Measurements from ENCODE around the gene PARP9.

DNA sequence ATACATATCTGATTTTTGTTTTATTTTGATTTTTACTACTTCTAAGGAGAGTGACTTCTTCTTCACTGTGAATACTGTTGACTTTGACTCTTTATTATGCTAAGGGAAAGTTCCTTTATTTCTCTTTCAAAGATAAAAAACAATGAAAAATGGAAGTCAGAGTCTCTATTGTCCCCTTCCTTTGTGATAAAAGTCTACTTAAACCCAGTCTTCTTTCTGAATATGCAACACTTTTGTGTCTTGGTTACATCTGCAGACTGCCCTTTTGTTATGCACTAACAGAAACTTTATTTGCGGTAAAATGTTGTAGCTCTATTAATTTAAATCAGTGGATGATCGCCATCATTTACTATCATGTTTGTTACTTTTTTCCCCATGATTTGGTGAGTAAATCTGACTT lies 26.5 kb upstream of the PARP9 start:
- TF ChIP-seq, protein P1, sequence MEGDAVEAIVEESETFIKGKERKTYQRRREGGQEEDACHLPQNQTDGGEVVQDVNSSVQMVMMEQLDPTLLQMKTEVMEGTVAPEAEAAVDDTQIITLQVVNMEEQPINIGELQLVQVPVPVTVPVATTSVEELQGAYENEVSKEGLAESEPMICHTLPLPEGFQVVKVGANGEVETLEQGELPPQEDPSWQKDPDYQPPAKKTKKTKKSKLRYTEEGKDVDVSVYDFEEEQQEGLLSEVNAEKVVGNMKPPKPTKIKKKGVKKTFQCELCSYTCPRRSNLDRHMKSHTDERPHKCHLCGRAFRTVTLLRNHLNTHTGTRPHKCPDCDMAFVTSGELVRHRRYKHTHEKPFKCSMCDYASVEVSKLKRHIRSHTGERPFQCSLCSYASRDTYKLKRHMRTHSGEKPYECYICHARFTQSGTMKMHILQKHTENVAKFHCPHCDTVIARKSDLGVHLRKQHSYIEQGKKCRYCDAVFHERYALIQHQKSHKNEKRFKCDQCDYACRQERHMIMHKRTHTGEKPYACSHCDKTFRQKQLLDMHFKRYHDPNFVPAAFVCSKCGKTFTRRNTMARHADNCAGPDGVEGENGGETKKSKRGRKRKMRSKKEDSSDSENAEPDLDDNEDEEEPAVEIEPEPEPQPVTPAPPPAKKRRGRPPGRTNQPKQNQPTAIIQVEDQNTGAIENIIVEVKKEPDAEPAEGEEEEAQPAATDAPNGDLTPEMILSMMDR (IDR thresholded peaks at IDR 0.05) = no peak
- no peak for TF ChIP-seq POLR2A (IDR thresholded peaks at IDR 0.05)
